ENCODE data around the gene HDAC7.

The HDAC7 gene

GRCh38 chr12:47772738-47773061 is 47.0 kb downstream of the HDAC7 start:
- TF ChIP-seq GATA3 (IDR thresholded peaks at IDR 0.05; ENCODE audit: low read depth, low read length) (no peak), GATA2 (IDR thresholded peaks at IDR 0.05; ENCODE audit: low read depth, low read length) (no peak)

- TF ChIP-seq GATA3 (IDR thresholded peaks at IDR 0.05; ENCODE audit: low read depth, low read length) (no peak), GATA2 (IDR thresholded peaks at IDR 0.05; ENCODE audit: low read depth, low read length) (no peak)
Measured at GRCh38 chr12:47772094-47772660, 47.5 kb downstream of the HDAC7 start.

- TF ChIP-seq GATA3 (IDR thresholded peaks at IDR 0.05; ENCODE audit: low read depth, low read length) (no peak), GATA2 (IDR thresholded peaks at IDR 0.05; ENCODE audit: low read depth, low read length) (no peak)
Measured at GRCh38 chr12:47771304-47771703, 48.4 kb downstream of the HDAC7 start.

- TF ChIP-seq GATA2 (IDR thresholded peaks at IDR 0.05; ENCODE audit: low read depth, low read length) (no peak), GATA3 (IDR thresholded peaks at IDR 0.05; ENCODE audit: low read depth, low read length) (no peak)
Measured at GRCh38 chr12:47770086-47770726, 49.5 kb downstream of the HDAC7 start.

- no peak for TF ChIP-seq GATA3 (IDR thresholded peaks at IDR 0.05; ENCODE audit: low read depth, low read length)
Measured at GRCh38 chr12:47769234-47770085, 50.2 kb downstream of the HDAC7 start.

- TF ChIP-seq GATA3 (IDR thresholded peaks at IDR 0.05; ENCODE audit: low read depth, low read length) (no peak), GATA2 (IDR thresholded peaks at IDR 0.05; ENCODE audit: low read depth, low read length) (no peak)
Measured at GRCh38 chr12:47768323-47768811, 51.3 kb downstream of the HDAC7 start.

GRCh38 chr12:47767216-47767724 is 52.4 kb downstream of the HDAC7 start:
- TF ChIP-seq GATA2 (IDR thresholded peaks at IDR 0.05; ENCODE audit: low read depth, low read length) (no peak), GATA3 (IDR thresholded peaks at IDR 0.05; ENCODE audit: low read depth, low read length) (no peak)

- no peak for TF ChIP-seq GATA3 (IDR thresholded peaks at IDR 0.05; ENCODE audit: low read depth, low read length)
- no peak for TF ChIP-seq GATA2 (IDR thresholded peaks at IDR 0.05; ENCODE audit: low read depth, low read length)
Measured at GRCh38 chr12:47766502-47767215, 53.0 kb downstream of the HDAC7 start.

- no peak for TF ChIP-seq GATA3 (IDR thresholded peaks at IDR 0.05; ENCODE audit: low read depth, low read length)
- TF ChIP-seq GATA2 (IDR thresholded peaks at IDR 0.05; ENCODE audit: low read depth, low read length): no peak
Measured at GRCh38 chr12:47763481-47764346, 56.0 kb downstream of the HDAC7 start.

GRCh38 chr12:47762850-47763465 is 56.7 kb downstream of the HDAC7 start:
- TF ChIP-seq GATA3 (IDR thresholded peaks at IDR 0.05; ENCODE audit: low read depth, low read length) (peak; percentile 94), GATA2 (IDR thresholded peaks at IDR 0.05; ENCODE audit: low read depth, low read length) (peak; percentile 97)

- TF ChIP-seq GATA3 (IDR thresholded peaks at IDR 0.05; ENCODE audit: low read depth, low read length) (no peak), GATA2 (IDR thresholded peaks at IDR 0.05; ENCODE audit: low read depth, low read length) (no peak)
Measured at GRCh38 chr12:47758834-47759690, 60.6 kb downstream of the HDAC7 start, which contains the start of gene RAPGEF3. Gene RAPGEF3, minus strand, starts transcription at chr12:47758880. Its CDS starts 324 bp downstream, at chr12:47758556.

GRCh38 chr12:47758584-47758833 is 61.2 kb downstream of the HDAC7 start:
- TF ChIP-seq GATA2 (IDR thresholded peaks at IDR 0.05; ENCODE audit: low read depth, low read length): no peak
- no peak for TF ChIP-seq GATA3 (IDR thresholded peaks at IDR 0.05; ENCODE audit: low read depth, low read length)
